Measurements from ENCODE around the gene ASAH2B. TPM values are rescaled to one million over a fixed set of nuclear protein-coding genes. Genes with fewer than 3 reads are reported as not detected.
A peak's percentile ranks its signal among the peaks of the same experiment; 100 is the strongest.

The ASAH2B gene
- total RNA-seq, 6 donors from 2014 or later, result 0.44 to 3.9 (median 2.1) TPM

GRCh38 chr10:50799595-50799994 is 59.9 kb downstream of the ASAH2B start:
- Histone ChIP-seq H3K36me3 (no peaks in the 10 kb centered on the region), H3K9me3 (no peaks in the 10 kb centered on the region), H3K4me3 (no peak overlapping the region), H3K27me3 (no peaks in the 10 kb centered on the region), H3K27ac (no peak overlapping the region), H3K4me1 (no peaks in the 10 kb centered on the region)
- TF ChIP-seq POLR2AphosphoS5 (IDR thresholded peaks at IDR 0.05) (no peak), CTCF (IDR thresholded peaks at IDR 0.05) (no peak), EP300 (IDR thresholded peaks at IDR 0.05) (no peak), POLR2A (IDR thresholded peaks at IDR 0.05) (no peak)
- DNase-seq, result no peak
- WGBS, 2 donors, result 92% methylated on average over 1 of the region's 1 CpG
- ATAC-seq (ENCODE audit: low FRiP score in 2 of 2), result no peak

- no peak for ATAC-seq (ENCODE audit: low FRiP score in 2 of 2)
- peak in 1 of 2 donors; percentile 26 for DNase-seq
- TF ChIP-seq POLR2AphosphoS5 (IDR thresholded peaks at IDR 0.05) (no peak), POLR2A (IDR thresholded peaks at IDR 0.05) (no peak), EP300 (IDR thresholded peaks at IDR 0.05) (no peak), CTCF (IDR thresholded peaks at IDR 0.05) (no peak)
- Histone ChIP-seq H3K4me3 (no peak overlapping the region), H3K9me3 (no peaks in the 10 kb centered on the region), H3K27me3 (no peaks in the 10 kb centered on the region), H3K36me3 (no peaks in the 10 kb centered on the region), H3K27ac (no peak overlapping the region), H3K4me1 (peaks cover 0 to 4% (median 0%) of the 10 kb centered on the region in 4 donors)
- WGBS, 2 donors, result 25 to 33% methylated on average over 2 of the region's 2 CpGs
Measured at GRCh38 chr10:50805981-50806622, 66.4 kb downstream of the ASAH2B start.

GRCh38 chr10:50807851-50808776 is 68.4 kb downstream of the ASAH2B start:
- Histone ChIP-seq H3K4me3 (no peak overlapping the region), H3K9me3 (no peaks in the 10 kb centered on the region), H3K27ac (no peak overlapping the region), H3K4me1 (peaks cover 0 to 4% (median 0%) of the 10 kb centered on the region in 4 donors), H3K36me3 (no peaks in the 10 kb centered on the region), H3K27me3 (no peaks in the 10 kb centered on the region)
- DNase-seq (no peak), ATAC-seq (ENCODE audit: low FRiP score in 2 of 2) (no peak)
- no peak for TF ChIP-seq POLR2A (IDR thresholded peaks at IDR 0.05)
- no peak for TF ChIP-seq CTCF (IDR thresholded peaks at IDR 0.05)
- no peak for TF ChIP-seq POLR2AphosphoS5 (IDR thresholded peaks at IDR 0.05)
- no peak for TF ChIP-seq EP300 (IDR thresholded peaks at IDR 0.05)
- WGBS, 2 donors, result 17 to 69% methylated on average over 1 of the region's 1 CpG

Other genes starting within 250 kb of the ASAH2B start
- gene SGMS1, start 116.0 kb upstream of the ASAH2B start, total RNA-seq, result 100 to 1,000 TPM in 4 of 6 donors, 10 to 100 TPM in 2; 66.7 to 230 (median 173) TPM
- under 1 TPM in 2 of 6 donors, not detected in 4; 0.17 to 0.40 TPM for gene A1CF, start 145.7 kb downstream of the ASAH2B start, total RNA-seq

Data from upper lobe of left lung (tissue), 6 donors.